Uterus (tissue), 4 donors: ENCODE data around the gene TBPL2. TPM values are rescaled to one million over a fixed set of nuclear protein-coding genes. Genes with fewer than 3 reads are reported as not detected.
"Not testable (repeated sequence)": the region's sequence is repeated elsewhere in the genome, so short reads cannot be mapped to it uniquely, and the experiment has no call there.

ENCODE experiments used
- DNase-seq, 2 donors: peaks; one replicate each; pipeline ENCODE4 v3.0.0-alpha.2; 2019 to 2020
- H3K27ac ChIP-seq, 2 donors: fragments of 200-600 bp; sonication (generic); 1 replicate in 1 of 2; 2 replicates in 1 of 2; pipeline ENCODE4 v1.5.1; 2016 to 2018
- H3K27me3 ChIP-seq, 2 donors: fragments of 200-600 bp; sonication (generic); one replicate each; pipeline ENCODE4 v1.5.1; 2018 to 2019; ENCODE audit warnings: control low read depth in 1 of 2
- H3K36me3 ChIP-seq, 2 donors: fragments of 200-600 bp; sonication (generic); one replicate each; pipeline ENCODE4 v1.5.1; 2019; ENCODE audit warnings: control low read depth in 1 of 2
- H3K4me1 ChIP-seq, 2 donors: fragments of 200-600 bp; sonication (generic); one replicate each; pipeline ENCODE4 v1.5.1; 2018 to 2019; ENCODE audit warnings: control low read depth in 1 of 2
- H3K4me3 ChIP-seq, 2 donors: fragments of 200-600 bp; sonication (generic); 1 replicate in 1 of 2; 2 replicates in 1 of 2; pipeline ENCODE4 v1.5.1; 2018 to 2019; ENCODE audit warnings: mild to moderate bottlenecking in 1 of 2
- H3K9me3 ChIP-seq, 2 donors: fragments of 200-600 bp; sonication (generic); one replicate each; pipeline ENCODE4 v1.5.1; 2019; ENCODE audit warnings: control low read depth in 1 of 2
- CTCF ChIP-seq, 4 experiments: fragments of 200-600 bp in 2 of 4; fragments of 450-650 bp in 2 of 4; sonication (generic) in 2 of 4; IDR thresholded peaks; one replicate each; pipeline ENCODE4 v1.5.1; 2016 to 2019; ENCODE audit warnings: antibody characterized with exemption in 4 of 4, mild to moderate bottlenecking in 2 of 4, moderate library complexity in 1 of 4
- POLR2A ChIP-seq, 2 donors: fragments of 450-650 bp; IDR thresholded peaks; one replicate each; pipeline ENCODE4 v1.6.1; 2016; ENCODE audit warnings: antibody characterized with exemption in 2 of 2, mild to moderate bottlenecking in 1 of 2, moderate library complexity in 1 of 2
- intact Hi-C: fragments of 100-400 bp; cut with DNase I; formaldehyde crosslinking; loops from one replicate; pipeline ENCODE4 v1.15.1; 2023; ENCODE audit warnings: low total_unique reads
- total RNA-seq, 4 donors: library from RNA; depleted of rRNA in 3 of 4; stranded (reverse); fragments of >200 nt in 3 of 4; gene quantifications; one replicate each; pipeline versions ENCODE4 v1.1.0 to v1.2.4, GENCODE V29; 2014 to 2023
- donor health status: DM: yes; HTN: yes; CAD: no.

The TBPL2 gene
- total RNA-seq, 4 donors from 2014 or later = not detected

DNA sequence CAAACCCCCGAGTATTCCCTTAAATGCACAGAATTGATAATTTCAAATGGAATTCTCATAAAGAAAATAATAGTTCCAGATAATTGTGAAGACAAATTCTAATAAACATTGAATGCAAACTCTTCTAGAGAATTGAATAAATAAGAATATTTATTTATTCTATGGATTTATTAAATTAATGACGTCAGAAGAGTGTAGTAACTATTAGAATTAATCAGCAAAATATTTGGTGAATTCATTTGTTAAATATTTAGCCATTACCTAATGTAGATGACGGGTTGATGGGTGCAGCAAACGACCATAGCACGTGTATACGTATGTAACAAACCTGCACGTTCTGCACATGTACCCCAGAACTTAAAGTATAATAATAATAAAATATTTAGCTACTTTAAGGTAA lies 33.4 kb upstream of the TBPL2 start:
- Histone ChIP-seq H3K36me3 (no peaks in the 10 kb centered on the region), H3K4me3 (no peak overlapping the region), H3K9me3 (no peaks in the 10 kb centered on the region), H3K27me3 (no peaks in the 10 kb centered on the region), H3K27ac (no peak overlapping the region), H3K4me1 (no peaks in the 10 kb centered on the region)
- DNase-seq = no peak
- TF ChIP-seq POLR2A (IDR thresholded peaks at IDR 0.05) = no peak
- TF ChIP-seq CTCF (IDR thresholded peaks at IDR 0.05) = no peak
- intact Hi-C loops = no loop called here

DNA sequence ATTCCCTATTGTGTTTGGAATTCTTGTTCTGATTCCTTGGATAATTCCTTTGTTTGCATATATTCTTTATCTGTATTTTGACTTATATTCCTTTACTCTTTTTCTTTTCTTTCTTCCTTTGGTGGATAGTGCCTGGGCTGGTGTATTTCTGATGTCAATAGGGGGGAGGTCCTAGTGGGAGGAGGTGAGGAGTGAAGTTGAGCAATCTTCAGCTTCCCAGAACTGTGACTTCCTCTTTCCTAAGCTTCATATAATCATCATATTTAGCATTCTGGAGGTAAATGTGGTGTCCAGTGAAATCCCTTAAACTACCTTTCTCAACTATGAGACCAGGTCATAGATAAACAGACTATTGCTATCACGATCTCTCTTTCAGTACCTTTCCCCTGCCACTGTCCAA lies 29.6 kb upstream of the TBPL2 start:
- H3K36me3 ChIP-seq = no peaks in the 10 kb centered on the region
- H3K27me3 ChIP-seq = no peaks in the 10 kb centered on the region
- no peaks in the 10 kb centered on the region for H3K9me3 ChIP-seq
- intact Hi-C loops = no loop called here
- no peaks in the 10 kb centered on the region for H3K4me1 ChIP-seq
- H3K4me3 ChIP-seq = no peak overlapping the region
- H3K27ac ChIP-seq = no peak overlapping the region
- TF ChIP-seq CTCF (IDR thresholded peaks at IDR 0.05) (no peak), POLR2A (IDR thresholded peaks at IDR 0.05) (no peak)
- DNase-seq = no peak

DNA sequence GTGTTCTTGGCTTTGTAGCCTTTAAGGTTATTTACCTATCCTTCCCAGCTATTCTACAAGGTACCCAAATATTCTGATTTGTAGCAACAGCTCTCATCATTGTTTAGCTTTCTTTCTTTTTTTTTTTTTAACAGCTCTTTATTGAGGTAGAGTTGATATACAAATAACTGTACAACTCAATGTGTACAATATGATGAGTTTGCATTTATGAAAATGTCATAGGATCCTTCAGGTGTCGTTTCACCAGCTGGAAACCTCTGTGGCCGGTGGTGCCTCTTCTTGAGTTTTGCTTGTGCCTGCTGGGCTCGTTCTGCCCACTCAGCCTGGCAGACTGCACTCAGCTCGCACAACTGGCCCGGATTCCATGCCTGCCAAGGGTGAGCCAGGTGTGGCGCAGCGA lies 26.9 kb upstream of the TBPL2 start:
- no peak for DNase-seq
- Histone ChIP-seq H3K36me3 (no peaks in the 10 kb centered on the region), H3K27ac (no peak overlapping the region), H3K4me1 (no peaks in the 10 kb centered on the region), H3K4me3 (no peak overlapping the region), H3K27me3 (no peaks in the 10 kb centered on the region), H3K9me3 (no peaks in the 10 kb centered on the region)
- intact Hi-C loops = no loop called here
- TF ChIP-seq CTCF (IDR thresholded peaks at IDR 0.05) (no peak), POLR2A (IDR thresholded peaks at IDR 0.05) (no peak)

GRCh38 chr14:55458800-55459515 lies 18.5 kb upstream of the TBPL2 start:
- H3K9me3 ChIP-seq = no peaks in the 10 kb centered on the region
- no peak overlapping the region for H3K4me3 ChIP-seq
- intact Hi-C loops = no loop called here
- TF ChIP-seq CTCF (IDR thresholded peaks at IDR 0.05) (no peak), POLR2A (IDR thresholded peaks at IDR 0.05) (no peak)
- no peaks in the 10 kb centered on the region for H3K36me3 ChIP-seq
- H3K27ac ChIP-seq = no peak overlapping the region
- H3K27me3 ChIP-seq = no peaks in the 10 kb centered on the region
- no peak for DNase-seq
- no peaks in the 10 kb centered on the region for H3K4me1 ChIP-seq

DNA sequence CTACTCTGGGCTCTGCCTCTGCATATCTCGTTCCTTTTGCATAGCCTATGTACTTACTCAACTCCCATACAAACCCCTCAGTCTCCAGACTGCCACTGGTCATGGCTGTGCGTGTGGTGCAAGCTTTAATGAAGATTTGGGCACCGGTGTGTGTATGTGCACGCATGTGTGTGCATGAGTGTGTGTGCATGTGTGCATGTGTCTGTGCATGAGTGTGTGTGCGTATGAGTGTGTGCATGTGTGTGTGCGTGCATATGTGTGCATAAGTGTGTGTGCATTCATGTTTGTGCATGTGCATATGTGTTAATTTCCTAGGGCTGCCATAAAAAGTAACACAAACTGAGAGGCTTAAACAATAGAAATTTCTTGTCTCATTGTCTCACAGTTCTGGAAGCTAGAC lies 17.1 kb upstream of the TBPL2 start:
- H3K27me3 ChIP-seq = no peaks in the 10 kb centered on the region
- H3K9me3 ChIP-seq = no peaks in the 10 kb centered on the region
- intact Hi-C loops = no loop called here
- H3K4me1 ChIP-seq = no peaks in the 10 kb centered on the region
- H3K36me3 ChIP-seq = no peaks in the 10 kb centered on the region
- no peak overlapping the region for H3K27ac ChIP-seq
- no peak overlapping the region for H3K4me3 ChIP-seq
- no peak for DNase-seq
- no peak for TF ChIP-seq CTCF (IDR thresholded peaks at IDR 0.05)
- no peak for TF ChIP-seq POLR2A (IDR thresholded peaks at IDR 0.05)

GRCh38 chr14:55456411-55456810 lies 16.0 kb upstream of the TBPL2 start:
- H3K4me1 ChIP-seq, H3K9me3 ChIP-seq, H3K27me3 ChIP-seq, H3K27ac ChIP-seq, intact Hi-C loops, DNase-seq, H3K4me3 ChIP-seq, H3K36me3 ChIP-seq: not testable (repeated sequence)
